B cell (primary cell): ENCODE measurements around the gene KRT9.

Experiments
- CTCF ChIP-seq: fragments of 200-600 bp; IDR thresholded peaks from one replicate; pipeline ENCODE4 v1.8.0; 2022; ENCODE audit warnings: antibody characterized with exemption, mild to moderate bottlenecking
- EZH2 ChIP-seq: IDR thresholded peaks from 2 replicates; pipeline ENCODE4 v1.6.1; 2012; ENCODE audit warnings: borderline replicate concordance, low read depth, mild to moderate bottlenecking, moderate library complexity, low read length; ENCODE audit not compliant: insufficient read depth, poor library complexity, severe bottlenecking

DNA sequence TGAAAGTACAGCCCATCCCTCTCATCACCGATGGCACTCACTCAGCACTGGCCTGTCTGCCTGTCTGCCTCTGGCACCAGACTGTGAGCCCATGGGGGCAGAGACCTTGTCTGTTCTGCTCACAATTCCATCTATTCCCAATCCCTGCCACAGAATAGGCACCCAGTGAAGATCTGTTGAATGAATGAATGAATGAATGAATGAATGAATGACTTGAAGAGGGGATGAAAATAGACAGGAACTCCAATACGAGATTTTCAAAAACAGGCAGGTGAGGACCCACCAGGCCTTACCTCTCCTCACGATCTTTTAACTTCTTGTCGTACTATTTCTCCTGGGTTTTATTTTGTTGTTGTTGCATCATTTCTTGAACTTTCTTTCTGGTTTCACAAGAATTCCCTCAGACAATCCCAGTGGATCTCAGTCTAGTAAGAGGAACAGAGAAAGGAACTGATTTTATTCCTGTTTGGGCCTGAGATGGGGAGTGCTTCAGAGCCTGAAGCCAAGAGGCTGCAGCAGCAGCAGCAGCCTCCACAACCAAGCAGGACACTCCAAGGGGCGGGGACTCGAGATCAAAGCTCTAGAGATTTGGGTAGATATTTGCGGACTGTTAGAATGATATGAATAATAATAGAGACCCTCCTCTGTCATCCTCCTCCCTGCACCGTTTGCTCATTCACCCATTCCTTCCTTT, 17.7 kb downstream of the KRT9 start:
- TF ChIP-seq CTCF = no peak
- TF ChIP-seq EZH2 = no peak
